ENCODE results near the gene MYL5. TPM values are rescaled to one million over a fixed set of nuclear protein-coding genes. Genes with fewer than 3 reads are reported as not detected.
"Not testable (repeated sequence)": the region's sequence is repeated elsewhere in the genome, so short reads cannot be mapped to it uniquely, and the experiment has no call there.

MYL5 gene
- total and polyA plus RNA-seq, 4 experiments from 2014 or later, result 2.1 to 15.4 (median 7.7) TPM

GRCh38 chr4:704198-704891 lies 30.0 kb downstream of the MYL5 start:
- intact Hi-C loops (cut with micrococcal nuclease), result no loop called here
- no peaks in the 10 kb centered on the region for H3K9me3 ChIP-seq (ENCODE audit: control insufficient read depth in 1 of 2, low read length in 2 of 2)
- peak overlapping the region in 4 of 8 donors; percentile 26 to 84 (median 50) for H3K4me3 Mint-ChIP-seq
- no peaks in the 10 kb centered on the region for H3K9me3 Mint-ChIP-seq
- ChIA-PET POLR2A (ENCODE audit: partially characterized antibody) (no interaction called here), CTCF (ENCODE audit: partially characterized antibody) (interaction anchor here (0.6 kb wide), 1 partner anchor 88 kb away, joined by 5 read pairs; no protein-coding TSS in a partner anchor)
- H3K27ac Mint-ChIP-seq, result peak overlapping the region in 2 of 7 donors; percentile 4 to 36
- peaks cover 10 to 28% (median 17%) of the 10 kb centered on the region in 4 donors for H3K4me1 Mint-ChIP-seq
- no peaks in the 10 kb centered on the region for H3K36me3 ChIP-seq (ENCODE audit: insufficient read depth, low read length)
- no peaks in the 10 kb centered on the region for H3K36me3 Mint-ChIP-seq
- no peaks in the 10 kb centered on the region for H3K27me3 ChIP-seq (ENCODE audit: insufficient read depth, low read length)
- H3K27ac ChIP-seq (ENCODE audit: low read depth, low read length), result no peak overlapping the region
- H3K4me1 ChIP-seq (ENCODE audit: insufficient read depth, low read length), result peaks cover 35% of the 10 kb centered on the region
- no peaks in the 10 kb centered on the region for H3K27me3 Mint-ChIP-seq
- no peak overlapping the region for H3K4me3 ChIP-seq (ENCODE audit: low read length in 2 of 2)
- DNase-seq, result no peak

GRCh38 chr4:704971-705277 lies 30.6 kb downstream of the MYL5 start:
- intact Hi-C loops (cut with micrococcal nuclease), result loop anchor here (1.0 kb wide), 2 partner anchors 31 to 77 kb away; partner anchors contain the start of genes ATP5ME and MYL5
- peak overlapping the region; percentile 48 to 94 (median 82) for H3K4me3 Mint-ChIP-seq
- Histone ChIP-seq H3K36me3 (ENCODE audit: insufficient read depth, low read length) (no peaks in the 10 kb centered on the region), H3K27me3 (ENCODE audit: insufficient read depth, low read length) (no peaks in the 10 kb centered on the region), H3K4me3 (ENCODE audit: low read length in 2 of 2) (peak overlapping the region; percentile 59 to 65), H3K4me1 (ENCODE audit: insufficient read depth, low read length) (peaks cover 29% of the 10 kb centered on the region), H3K27ac (ENCODE audit: low read depth, low read length) (peak overlapping the region; percentile 93), H3K9me3 (ENCODE audit: control insufficient read depth in 1 of 2, low read length in 2 of 2) (no peaks in the 10 kb centered on the region)
- H3K4me1 Mint-ChIP-seq, result peaks cover 9 to 26% (median 16%) of the 10 kb centered on the region in 4 donors
- H3K36me3 Mint-ChIP-seq, result no peaks in the 10 kb centered on the region
- H3K9me3 Mint-ChIP-seq, result no peaks in the 10 kb centered on the region
- POLR2A ChIA-PET (ENCODE audit: partially characterized antibody), result interaction anchor here (1.0 kb wide), 1 partner anchor 31 kb away, joined by 4 read pairs; the partner anchor contains the start of genes ATP5ME and MYL5
- H3K27ac Mint-ChIP-seq, result peak overlapping the region in 3 of 7 donors; percentile 70 to 77 (median 75)
- no peak for DNase-seq
- CTCF ChIA-PET (ENCODE audit: partially characterized antibody), result no interaction called here
- H3K27me3 Mint-ChIP-seq, result no peaks in the 10 kb centered on the region

- Mint-ChIP-seq H3K4me1 (peaks cover 11 to 25% (median 19%) of the 10 kb centered on the region in 4 donors), H3K4me3 (peak within 1 kb of the TSS; percentile 79 to 94 (median 83)), H3K27me3 (no peaks in the 10 kb centered on the region), H3K27ac (peak within 1 kb of the TSS; percentile 69 to 90 (median 77)), H3K36me3 (peaks cover 0 to 2% of the 10 kb centered on the region in 2 donors), H3K9me3 (no peaks in the 10 kb centered on the region)
- DNase-seq, result peak; percentile 90 to 94 (median 92)
- Histone ChIP-seq H3K4me1 (ENCODE audit: insufficient read depth, low read length) (peaks cover 29% of the 10 kb centered on the region), H3K27me3 (ENCODE audit: insufficient read depth, low read length) (no peaks in the 10 kb centered on the region), H3K27ac (ENCODE audit: low read depth, low read length) (peak within 1 kb of the TSS; percentile 93), H3K4me3 (ENCODE audit: low read length in 2 of 2) (peak within 1 kb of the TSS; percentile 59 to 69), H3K36me3 (ENCODE audit: insufficient read depth, low read length) (no peaks in the 10 kb centered on the region), H3K9me3 (ENCODE audit: control insufficient read depth in 1 of 2, low read length in 2 of 2) (no peaks in the 10 kb centered on the region)
- intact Hi-C loops (cut with micrococcal nuclease), result loop anchor here (1.0 kb wide), 2 partner anchors 31 to 77 kb away; partner anchors contain the start of genes ATP5ME and MYL5
- ChIA-PET POLR2A (ENCODE audit: partially characterized antibody) (interaction anchor here (1.0 kb wide), 1 partner anchor 32 kb away, joined by 4 read pairs; the partner anchor contains the start of genes ATP5ME and MYL5), CTCF (ENCODE audit: partially characterized antibody) (no interaction called here)
Measured at GRCh38 chr4:705278-706082, 31.1 kb downstream of the MYL5 start, which contains the start of gene PCGF3. Gene PCGF3 (plus strand): TSS chr4:705832. CDS start chr4:733681, 27,849 bp downstream.

DNA sequence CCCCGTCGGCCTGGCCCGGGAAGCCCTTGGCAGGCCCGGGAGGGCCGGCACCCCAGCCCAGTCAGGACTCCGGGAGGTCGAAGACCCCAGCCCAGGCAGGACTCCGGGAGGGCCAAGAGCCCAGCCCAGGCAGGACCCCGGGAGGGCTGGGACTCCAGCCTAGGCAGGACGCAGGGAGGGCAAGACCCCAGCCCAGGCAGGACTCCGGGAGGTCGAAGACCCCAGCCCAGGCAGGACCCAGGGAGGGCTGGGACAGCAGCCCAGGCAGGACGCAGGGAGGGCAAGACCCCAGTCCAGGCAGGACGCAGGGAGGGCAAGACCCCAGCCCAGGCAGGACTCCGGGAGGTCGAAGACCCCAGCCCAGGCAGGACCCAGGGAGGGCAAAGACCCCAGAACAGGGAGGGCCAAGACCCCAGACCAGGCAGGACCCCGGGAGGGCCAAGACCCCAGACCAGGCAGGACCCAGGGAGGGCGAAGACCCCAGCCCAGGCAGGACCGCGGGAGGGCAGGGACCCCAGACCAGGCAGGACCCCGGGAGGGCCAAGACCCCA lies 31.8 kb downstream of the MYL5 start:
- H3K9me3 ChIP-seq (ENCODE audit: control insufficient read depth in 1 of 2, low read length in 2 of 2); H3K9me3 Mint-ChIP-seq; H3K27me3 ChIP-seq (ENCODE audit: insufficient read depth, low read length); H3K27me3 Mint-ChIP-seq; POLR2A ChIA-PET (ENCODE audit: partially characterized antibody); CTCF ChIA-PET (ENCODE audit: partially characterized antibody); H3K27ac Mint-ChIP-seq; H3K36me3 Mint-ChIP-seq; intact Hi-C loops (cut with micrococcal nuclease); H3K36me3 ChIP-seq (ENCODE audit: insufficient read depth, low read length); DNase-seq: not testable (repeated sequence)
- H3K4me3 ChIP-seq (ENCODE audit: low read length in 2 of 2), result peak overlapping the region; percentile 59 to 69
- Mint-ChIP-seq H3K4me1 (peaks cover 11 to 32% (median 16%) of the 10 kb centered on the region in 4 donors), H3K4me3 (peak overlapping the region in 3 of 8 donors; percentile 5 to 86 (median 8))
- peaks cover 29% of the 10 kb centered on the region for H3K4me1 ChIP-seq (ENCODE audit: insufficient read depth, low read length)
- H3K27ac ChIP-seq (ENCODE audit: low read depth, low read length), result peak overlapping the region; percentile 93

DNA sequence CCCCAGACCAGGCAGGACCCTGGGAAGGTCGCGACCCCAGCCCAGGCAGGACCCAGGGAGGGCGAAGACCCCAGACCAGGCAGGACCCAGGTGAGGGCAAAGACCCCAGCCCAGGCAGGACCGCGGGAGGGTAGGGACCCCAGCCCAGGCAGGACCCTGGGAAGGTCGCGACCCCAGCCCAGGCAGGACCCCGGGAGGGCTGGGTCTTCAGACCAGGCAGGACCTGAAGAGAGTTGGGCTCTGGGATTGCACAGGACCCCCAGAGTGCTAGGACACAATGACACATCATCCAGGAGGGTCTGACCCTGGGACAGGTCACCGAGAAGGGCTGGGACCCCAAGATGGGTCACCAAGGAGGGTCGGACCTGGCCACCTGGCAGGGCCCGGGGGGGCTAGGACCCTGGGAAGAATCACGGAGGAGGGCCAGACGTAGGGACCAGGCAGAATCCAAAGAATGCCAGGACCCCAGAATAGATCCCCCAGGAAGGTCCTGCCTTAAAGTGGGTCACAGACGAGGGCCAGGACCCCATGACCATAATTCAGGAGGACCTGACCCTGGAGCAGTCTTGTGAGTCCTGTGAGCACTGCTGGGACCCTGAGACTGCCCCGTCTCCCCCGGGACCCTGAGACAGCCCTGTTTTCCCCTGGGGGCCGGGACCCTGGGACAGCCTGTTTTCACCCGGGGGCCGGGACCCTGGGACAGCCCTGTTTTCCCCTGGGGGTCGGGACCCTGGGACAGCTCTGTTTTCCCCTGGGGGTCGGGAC lies 32.7 kb downstream of the MYL5 start:
- CTCF ChIA-PET (ENCODE audit: partially characterized antibody), result no interaction called here
- Histone ChIP-seq H3K36me3 (ENCODE audit: insufficient read depth, low read length) (no peaks in the 10 kb centered on the region), H3K27me3 (ENCODE audit: insufficient read depth, low read length) (no peaks in the 10 kb centered on the region), H3K4me3 (ENCODE audit: low read length in 2 of 2) (no peak overlapping the region), H3K4me1 (ENCODE audit: insufficient read depth, low read length) (peaks cover 29% of the 10 kb centered on the region), H3K9me3 (ENCODE audit: control insufficient read depth in 1 of 2, low read length in 2 of 2) (no peaks in the 10 kb centered on the region), H3K27ac (ENCODE audit: low read depth, low read length) (peak overlapping the region; percentile 93)
- Mint-ChIP-seq H3K36me3 (peaks cover 0 to 2% of the 10 kb centered on the region in 2 donors), H3K4me1 (peaks cover 12 to 32% (median 16%) of the 10 kb centered on the region in 4 donors), H3K27ac (no peak overlapping the region), H3K27me3 (no peaks in the 10 kb centered on the region), H3K9me3 (no peaks in the 10 kb centered on the region), H3K4me3 (no peak overlapping the region)
- POLR2A ChIA-PET (ENCODE audit: partially characterized antibody), result no interaction called here
- intact Hi-C loops (cut with micrococcal nuclease), result no loop called here
- DNase-seq, result no peak

- intact Hi-C loops (cut with micrococcal nuclease), result no loop called here
- H3K27ac Mint-ChIP-seq, result peak overlapping the region in 3 of 7 donors; percentile 15 to 71 (median 55)
- CTCF ChIA-PET (ENCODE audit: partially characterized antibody), result no interaction called here
Measured at GRCh38 chr4:707929-708630, 33.7 kb downstream of the MYL5 start.

More at GRCh38 chr4:707929-708630, 33.7 kb downstream of the MYL5 start:
- H3K27me3 Mint-ChIP-seq, result no peaks in the 10 kb centered on the region
- Histone ChIP-seq H3K36me3 (ENCODE audit: insufficient read depth, low read length) (no peaks in the 10 kb centered on the region), H3K4me1 (ENCODE audit: insufficient read depth, low read length) (peaks cover 29% of the 10 kb centered on the region), H3K27me3 (ENCODE audit: insufficient read depth, low read length) (no peaks in the 10 kb centered on the region), H3K4me3 (ENCODE audit: low read length in 2 of 2) (no peak overlapping the region), H3K9me3 (ENCODE audit: control insufficient read depth in 1 of 2, low read length in 2 of 2) (no peaks in the 10 kb centered on the region), H3K27ac (ENCODE audit: low read depth, low read length) (no peak overlapping the region)
- peak overlapping the region in 3 of 8 donors; percentile 25 to 44 (median 34) for H3K4me3 Mint-ChIP-seq
- H3K9me3 Mint-ChIP-seq, result no peaks in the 10 kb centered on the region
- H3K4me1 Mint-ChIP-seq, result peaks cover 10 to 32% (median 19%) of the 10 kb centered on the region in 4 donors
- POLR2A ChIA-PET (ENCODE audit: partially characterized antibody), result no interaction called here
- no peak for DNase-seq
- H3K36me3 Mint-ChIP-seq, result peaks cover 0 to 2% of the 10 kb centered on the region in 2 donors
